ENCODE data around the gene CD58.
A peak's percentile ranks its signal among the peaks of the same experiment; 100 is the strongest.

The CD58 gene

DNA sequence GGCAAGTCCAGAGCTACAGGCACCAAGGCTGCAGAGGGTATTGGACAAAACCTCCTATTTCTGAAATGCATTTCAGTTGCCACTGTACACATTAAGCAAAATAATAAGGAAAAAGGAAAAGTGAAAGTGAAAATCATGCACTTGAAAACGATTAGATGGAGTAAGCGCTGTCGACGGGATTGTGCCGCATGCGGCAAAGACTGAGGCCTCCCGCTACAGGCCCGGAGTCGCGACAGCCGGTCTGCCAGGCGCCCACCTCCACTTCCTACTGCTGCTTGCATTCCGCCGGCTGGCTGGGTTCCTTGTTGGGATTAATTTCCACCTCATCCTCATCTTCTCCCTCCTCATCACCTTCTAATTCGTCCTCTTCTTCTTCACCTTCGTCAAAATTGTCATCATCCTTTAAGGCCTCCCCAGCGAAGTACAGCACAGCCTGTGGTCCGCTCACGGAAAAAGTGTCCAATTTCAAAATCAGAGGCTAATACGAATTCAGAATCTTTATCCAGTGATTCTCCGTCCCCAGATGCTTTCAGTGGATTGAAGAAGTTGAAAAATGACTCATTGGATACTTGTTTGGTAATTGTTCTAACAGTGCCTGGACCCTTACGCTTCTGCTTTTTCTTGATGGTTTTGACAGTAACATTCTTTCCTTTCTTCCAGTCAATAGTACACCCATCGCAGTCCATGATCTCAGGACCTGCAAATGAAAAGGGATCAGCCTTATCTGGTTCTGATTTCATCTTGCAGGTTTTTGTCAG lies 38.0 kb downstream of the CD58 start:
- Histone ChIP-seq H3K23ac (ENCODE audit: low read length) (no peak overlapping the region), H3K27ac (ENCODE audit: low read depth, low read length) (no peak overlapping the region), H3K79me2 (ENCODE audit: control insufficient read depth, insufficient read depth, low read length) (no peaks in the 10 kb centered on the region), H3K4me2 (ENCODE audit: low read length) (no peak overlapping the region), H4K8ac (ENCODE audit: low read depth, low read length) (no peak overlapping the region), H3K4me3 (ENCODE audit: low read length) (no peak overlapping the region), H3K56ac (ENCODE audit: low read length) (no peak overlapping the region), H3K4me1 (ENCODE audit: control insufficient read depth, low read depth, low read length) (no peaks in the 10 kb centered on the region), H2BK5ac (ENCODE audit: low read length) (no peak overlapping the region), H4K5ac (ENCODE audit: low read length) (no peak overlapping the region), H3K27me3 (ENCODE audit: insufficient read depth, low read length, poor library complexity) (no peaks in the 10 kb centered on the region), H2BK120ac (ENCODE audit: low read depth, low read length) (no peak overlapping the region), H2BK15ac (replicated peaks; ENCODE audit: low read depth) (no peak overlapping the region), H2AK5ac (ENCODE audit: low read length) (no peak overlapping the region), H3K9ac (ENCODE audit: low read length) (no peak overlapping the region), H3K36me3 (ENCODE audit: control insufficient read depth, insufficient read depth, low read length) (no peaks in the 10 kb centered on the region), H3K79me1 (ENCODE audit: low read length) (no peaks in the 10 kb centered on the region), H3K18ac (ENCODE audit: low read length) (no peak overlapping the region), H3K4ac (ENCODE audit: low read depth, low read length) (no peak overlapping the region)
- no peak for DNase-seq
- WGBS (ENCODE audit: extremely low coverage, insufficient coverage, low lambda C conversion rate), result 100% methylated on average over 1 of the region's 23 CpGs

GRCh38 chr1:116531917-116532316 lies 38.9 kb downstream of the CD58 start:
- H3K27me3 ChIP-seq (ENCODE audit: insufficient read depth, low read length, poor library complexity), result no peaks in the 10 kb centered on the region
- H2BK15ac ChIP-seq (replicated peaks; ENCODE audit: low read depth), result no peak overlapping the region
- H3K36me3 ChIP-seq (ENCODE audit: control insufficient read depth, insufficient read depth, low read length), result no peaks in the 10 kb centered on the region
- DNase-seq, result peak; percentile 8
- no peak overlapping the region for H3K4me3 ChIP-seq (ENCODE audit: low read length)
- no peak overlapping the region for H3K23ac ChIP-seq (ENCODE audit: low read length)
- H2BK120ac ChIP-seq (ENCODE audit: low read depth, low read length), result no peak overlapping the region
- no peak overlapping the region for H3K4me2 ChIP-seq (ENCODE audit: low read length)
- H3K9ac ChIP-seq (ENCODE audit: low read length), result no peak overlapping the region
- H4K5ac ChIP-seq (ENCODE audit: low read length), result no peak overlapping the region
- no peak overlapping the region for H2AK5ac ChIP-seq (ENCODE audit: low read length)
- no peak overlapping the region for H3K4ac ChIP-seq (ENCODE audit: low read depth, low read length)
- H3K4me1 ChIP-seq (ENCODE audit: control insufficient read depth, low read depth, low read length), result no peaks in the 10 kb centered on the region
- no CpG with 5 or more reads among the region's 13 CpGs for WGBS (ENCODE audit: extremely low coverage, insufficient coverage, low lambda C conversion rate)
- H2BK5ac ChIP-seq (ENCODE audit: low read length), result no peak overlapping the region
- no peak overlapping the region for H4K8ac ChIP-seq (ENCODE audit: low read depth, low read length)
- H3K56ac ChIP-seq (ENCODE audit: low read length), result no peak overlapping the region
- H3K79me1 ChIP-seq (ENCODE audit: low read length), result no peaks in the 10 kb centered on the region
- no peaks in the 10 kb centered on the region for H3K79me2 ChIP-seq (ENCODE audit: control insufficient read depth, insufficient read depth, low read length)
- no peak overlapping the region for H3K27ac ChIP-seq (ENCODE audit: low read depth, low read length)
- H3K18ac ChIP-seq (ENCODE audit: low read length), result no peak overlapping the region

DNA sequence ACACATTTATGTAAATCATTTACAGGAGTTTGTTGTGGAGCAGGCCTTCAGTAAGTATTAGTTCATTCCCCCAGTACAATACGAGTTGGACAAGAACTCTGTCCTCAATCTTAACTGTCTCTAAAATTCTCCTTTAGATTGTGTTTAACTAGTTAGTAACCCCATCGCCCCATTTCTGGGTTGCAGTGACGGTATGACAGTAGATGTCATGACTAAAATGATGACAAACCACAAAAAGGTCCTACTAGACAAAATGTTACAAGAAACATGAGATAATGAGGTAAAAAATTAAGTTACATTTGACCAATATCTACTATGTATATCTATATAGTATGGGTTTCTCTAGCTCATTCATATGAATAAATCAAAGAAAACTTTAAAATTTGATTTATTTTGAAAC lies 41.1 kb downstream of the CD58 start:
- H4K8ac ChIP-seq (ENCODE audit: low read depth, low read length), result no peak overlapping the region
- H3K9ac ChIP-seq (ENCODE audit: low read length), result no peak overlapping the region
- no CpG with 5 or more reads among the region's 3 CpGs for WGBS (ENCODE audit: extremely low coverage, insufficient coverage, low lambda C conversion rate)
- H4K5ac ChIP-seq (ENCODE audit: low read length), result no peak overlapping the region
- no peak overlapping the region for H3K23ac ChIP-seq (ENCODE audit: low read length)
- H3K4me3 ChIP-seq (ENCODE audit: low read length), result no peak overlapping the region
- H2BK15ac ChIP-seq (replicated peaks; ENCODE audit: low read depth), result no peak overlapping the region
- no peaks in the 10 kb centered on the region for H3K36me3 ChIP-seq (ENCODE audit: control insufficient read depth, insufficient read depth, low read length)
- no peaks in the 10 kb centered on the region for H3K27me3 ChIP-seq (ENCODE audit: insufficient read depth, low read length, poor library complexity)
- H3K18ac ChIP-seq (ENCODE audit: low read length), result no peak overlapping the region
- H3K56ac ChIP-seq (ENCODE audit: low read length), result no peak overlapping the region
- no peaks in the 10 kb centered on the region for H3K79me2 ChIP-seq (ENCODE audit: control insufficient read depth, insufficient read depth, low read length)
- H2BK5ac ChIP-seq (ENCODE audit: low read length), result no peak overlapping the region
- H2BK120ac ChIP-seq (ENCODE audit: low read depth, low read length), result no peak overlapping the region
- H3K79me1 ChIP-seq (ENCODE audit: low read length), result no peaks in the 10 kb centered on the region
- H2AK5ac ChIP-seq (ENCODE audit: low read length), result no peak overlapping the region
- H3K4me2 ChIP-seq (ENCODE audit: low read length), result no peak overlapping the region
- no peaks in the 10 kb centered on the region for H3K4me1 ChIP-seq (ENCODE audit: control insufficient read depth, low read depth, low read length)
- H3K27ac ChIP-seq (ENCODE audit: low read depth, low read length), result no peak overlapping the region
- DNase-seq, result no peak
- H3K4ac ChIP-seq (ENCODE audit: low read depth, low read length), result no peak overlapping the region

GRCh38 chr1:116529199-116529631 lies 41.6 kb downstream of the CD58 start:
- Histone ChIP-seq H3K79me2 (ENCODE audit: control insufficient read depth, insufficient read depth, low read length) (no peaks in the 10 kb centered on the region), H4K5ac (ENCODE audit: low read length) (no peak overlapping the region), H3K27ac (ENCODE audit: low read depth, low read length) (no peak overlapping the region), H3K9ac (ENCODE audit: low read length) (no peak overlapping the region), H3K18ac (ENCODE audit: low read length) (no peak overlapping the region), H3K4me1 (ENCODE audit: control insufficient read depth, low read depth, low read length) (no peaks in the 10 kb centered on the region), H3K4me2 (ENCODE audit: low read length) (no peak overlapping the region), H2BK15ac (replicated peaks; ENCODE audit: low read depth) (no peak overlapping the region), H2BK5ac (ENCODE audit: low read length) (no peak overlapping the region), H3K4me3 (ENCODE audit: low read length) (no peak overlapping the region), H3K79me1 (ENCODE audit: low read length) (no peaks in the 10 kb centered on the region), H3K36me3 (ENCODE audit: control insufficient read depth, insufficient read depth, low read length) (no peaks in the 10 kb centered on the region), H3K56ac (ENCODE audit: low read length) (no peak overlapping the region), H3K4ac (ENCODE audit: low read depth, low read length) (no peak overlapping the region), H4K8ac (ENCODE audit: low read depth, low read length) (no peak overlapping the region), H3K23ac (ENCODE audit: low read length) (no peak overlapping the region), H2BK120ac (ENCODE audit: low read depth, low read length) (no peak overlapping the region), H3K27me3 (ENCODE audit: insufficient read depth, low read length, poor library complexity) (no peaks in the 10 kb centered on the region), H2AK5ac (ENCODE audit: low read length) (no peak overlapping the region)
- DNase-seq, result no peak
- WGBS (ENCODE audit: extremely low coverage, insufficient coverage, low lambda C conversion rate), result no CpG with 5 or more reads among the region's 3 CpGs

- H3K4me3 ChIP-seq (ENCODE audit: low read length), result no peak overlapping the region
- no peaks in the 10 kb centered on the region for H3K27me3 ChIP-seq (ENCODE audit: insufficient read depth, low read length, poor library complexity)
- WGBS (ENCODE audit: extremely low coverage, insufficient coverage, low lambda C conversion rate), result no CpG with 5 or more reads among the region's 1 CpG
- no peaks in the 10 kb centered on the region for H3K79me2 ChIP-seq (ENCODE audit: control insufficient read depth, insufficient read depth, low read length)
- no peaks in the 10 kb centered on the region for H3K36me3 ChIP-seq (ENCODE audit: control insufficient read depth, insufficient read depth, low read length)
- H4K8ac ChIP-seq (ENCODE audit: low read depth, low read length), result no peak overlapping the region
- H2BK15ac ChIP-seq (replicated peaks; ENCODE audit: low read depth), result no peak overlapping the region
- H2BK5ac ChIP-seq (ENCODE audit: low read length), result no peak overlapping the region
- no peak overlapping the region for H4K5ac ChIP-seq (ENCODE audit: low read length)
- H3K4me1 ChIP-seq (ENCODE audit: control insufficient read depth, low read depth, low read length), result no peaks in the 10 kb centered on the region
- H3K18ac ChIP-seq (ENCODE audit: low read length), result no peak overlapping the region
- H3K56ac ChIP-seq (ENCODE audit: low read length), result no peak overlapping the region
- no peak overlapping the region for H3K4me2 ChIP-seq (ENCODE audit: low read length)
- H3K79me1 ChIP-seq (ENCODE audit: low read length), result no peaks in the 10 kb centered on the region
- DNase-seq, result no peak
- no peak overlapping the region for H3K9ac ChIP-seq (ENCODE audit: low read length)
- no peak overlapping the region for H2BK120ac ChIP-seq (ENCODE audit: low read depth, low read length)
- H3K23ac ChIP-seq (ENCODE audit: low read length), result no peak overlapping the region
- H2AK5ac ChIP-seq (ENCODE audit: low read length), result no peak overlapping the region
- H3K27ac ChIP-seq (ENCODE audit: low read depth, low read length), result no peak overlapping the region
- H3K4ac ChIP-seq (ENCODE audit: low read depth, low read length), result no peak overlapping the region
Observed at GRCh38 chr1:116528329-116529083, 42.3 kb downstream of the CD58 start.
